GM18502 (cell line): ENCODE results near the gene NFATC3.

Source experiments
- ATAC-seq: cut with Tn5 transposase; IDR thresholded peaks from one replicate; pipeline ENCODE4 v1.9.1; 2021; ENCODE audit warnings: mild to moderate bottlenecking; ENCODE audit not compliant: unreplicated experiment, poor library complexity

Gene NFATC3

GRCh38 chr16:68242926-68243858, 158.0 kb downstream of the NFATC3 start:
- no peak for ATAC-seq

DNA sequence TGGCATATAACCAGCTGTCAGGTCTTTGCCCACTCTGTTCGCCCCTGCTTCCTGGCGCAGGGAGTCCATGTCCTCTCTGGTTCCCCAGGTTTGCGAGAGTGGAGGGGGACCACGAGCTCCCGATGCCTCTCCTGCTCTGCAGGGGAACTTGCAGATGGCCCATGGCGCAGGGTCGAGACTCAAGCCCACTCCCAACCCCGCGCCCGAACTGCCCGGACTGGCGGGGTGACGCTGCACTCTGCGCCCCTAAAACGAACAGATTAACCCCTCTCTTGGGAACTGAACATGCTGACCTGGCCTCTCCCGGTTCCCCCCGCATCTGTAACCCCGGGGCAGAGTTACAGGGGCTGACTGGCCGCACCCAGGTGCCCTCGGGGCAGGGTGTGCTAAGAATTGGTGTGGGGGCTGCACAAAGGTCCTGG, 159.3 kb downstream of the NFATC3 start:
- peak; percentile 1 for ATAC-seq

GRCh38 chr16:68244903-68245853, 160.0 kb downstream of the NFATC3 start, which contains the start of gene PLA2G15:
Gene PLA2G15 (plus strand): TSS chr16:68245373. CDS start chr16:68245427, 54 bp downstream.
- peak; percentile 84 for ATAC-seq

DNA sequence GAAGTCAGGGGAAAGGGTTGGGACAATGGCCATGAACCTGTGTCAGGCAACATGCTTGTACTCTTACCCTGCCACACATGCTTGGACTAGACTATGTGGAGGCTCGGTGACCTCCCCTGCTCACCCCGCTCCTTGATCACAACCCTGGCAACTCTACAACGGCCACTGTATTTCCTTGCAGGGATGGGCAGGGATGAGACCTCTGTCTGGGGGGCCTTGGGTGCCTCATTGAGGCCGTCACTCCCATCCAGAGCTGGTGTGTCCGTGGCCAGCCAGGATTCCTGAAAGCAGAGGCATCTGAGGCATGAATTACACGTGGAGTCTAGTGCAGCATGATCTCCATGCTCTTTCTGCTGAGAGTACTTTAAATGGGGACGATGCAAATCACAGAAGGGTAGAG, 161.0 kb downstream of the NFATC3 start:
- no peak for ATAC-seq

DNA sequence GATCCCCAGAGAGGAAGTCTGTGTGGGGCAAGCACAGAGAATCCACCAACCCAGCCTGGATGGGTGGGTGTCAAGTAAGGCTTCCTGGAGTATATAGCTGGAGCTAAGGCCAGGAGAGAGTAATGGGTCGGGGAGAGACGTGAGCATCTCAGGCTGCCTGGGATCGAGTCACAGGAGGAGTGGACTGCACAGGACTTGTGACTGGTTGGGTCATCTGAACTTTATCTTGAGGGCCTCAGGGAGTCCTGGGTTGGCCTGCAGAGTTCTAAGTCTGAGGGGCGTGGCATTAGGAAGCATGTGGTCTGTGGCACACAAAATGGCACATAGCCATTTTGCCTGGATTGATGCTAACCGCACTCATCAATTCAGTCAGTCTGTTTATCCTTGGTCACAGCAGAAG, 161.5 kb downstream of the NFATC3 start:
- no peak for ATAC-seq

DNA sequence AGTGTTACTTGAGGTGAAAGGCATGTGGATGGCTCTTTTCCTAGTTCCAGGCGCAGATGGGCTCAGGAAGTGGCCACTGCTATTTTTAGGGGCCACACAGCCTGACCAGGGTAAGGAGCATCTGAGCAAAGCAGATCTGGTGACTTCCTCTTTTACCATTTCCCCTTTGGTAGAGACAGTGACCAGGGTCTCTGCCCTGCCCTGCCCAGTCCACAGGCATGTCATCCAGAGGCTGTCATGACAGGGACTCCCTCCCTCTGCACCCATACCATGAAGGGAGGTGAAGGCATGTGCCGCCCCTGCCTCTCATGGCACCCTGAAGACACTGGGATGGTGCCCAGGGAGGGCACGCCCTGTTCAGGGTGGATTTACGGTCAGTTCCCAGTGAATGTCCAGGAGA, 162.2 kb downstream of the NFATC3 start:
- no peak for ATAC-seq

GRCh38 chr16:68247932-68248331, 162.8 kb downstream of the NFATC3 start:
- ATAC-seq: no peak

GRCh38 chr16:68249371-68249770, 164.2 kb downstream of the NFATC3 start:
- ATAC-seq: no peak

DNA sequence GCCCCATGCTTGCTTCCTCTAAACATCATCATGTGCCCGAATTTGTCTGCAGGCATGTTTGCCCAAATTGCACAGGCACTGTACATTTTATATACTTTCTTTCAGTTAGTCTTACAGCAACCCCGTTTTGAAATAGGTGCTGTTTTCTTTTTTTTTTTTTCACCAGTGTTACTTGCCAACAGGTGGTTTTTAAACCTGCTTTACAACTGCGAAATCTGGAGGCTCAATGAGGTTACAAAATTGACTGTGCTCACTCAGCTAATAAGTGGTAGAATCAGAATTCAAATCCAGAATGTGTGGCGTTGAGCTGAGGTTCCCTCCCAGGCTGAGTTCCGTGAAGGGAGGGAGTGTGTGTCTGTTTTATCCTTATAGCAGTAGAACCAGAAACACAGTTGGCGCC, 165.8 kb downstream of the NFATC3 start:
- ATAC-seq: no peak

GRCh38 chr16:68251832-68252231, 166.7 kb downstream of the NFATC3 start:
- no peak for ATAC-seq

DNA sequence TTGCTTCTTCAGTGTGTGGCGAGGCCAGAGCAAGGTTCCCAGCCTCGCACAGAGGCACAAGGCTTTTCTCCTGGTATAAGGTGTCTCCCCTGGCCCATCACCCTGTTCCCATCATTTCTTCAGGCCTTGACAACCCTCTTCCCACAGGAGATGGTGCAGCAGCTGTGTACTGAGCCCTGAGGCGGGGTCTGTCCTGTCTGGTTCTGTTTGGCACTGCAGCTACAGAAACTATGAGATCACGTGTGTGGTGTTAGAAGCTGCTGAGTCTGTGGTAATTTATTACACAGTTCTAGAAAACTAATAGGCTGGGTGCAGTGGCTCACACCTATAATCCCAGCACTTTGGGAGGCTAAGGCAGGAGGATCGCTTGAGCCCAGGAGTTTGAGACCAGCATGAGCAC, 167.2 kb downstream of the NFATC3 start:
- ATAC-seq: no peak

DNA sequence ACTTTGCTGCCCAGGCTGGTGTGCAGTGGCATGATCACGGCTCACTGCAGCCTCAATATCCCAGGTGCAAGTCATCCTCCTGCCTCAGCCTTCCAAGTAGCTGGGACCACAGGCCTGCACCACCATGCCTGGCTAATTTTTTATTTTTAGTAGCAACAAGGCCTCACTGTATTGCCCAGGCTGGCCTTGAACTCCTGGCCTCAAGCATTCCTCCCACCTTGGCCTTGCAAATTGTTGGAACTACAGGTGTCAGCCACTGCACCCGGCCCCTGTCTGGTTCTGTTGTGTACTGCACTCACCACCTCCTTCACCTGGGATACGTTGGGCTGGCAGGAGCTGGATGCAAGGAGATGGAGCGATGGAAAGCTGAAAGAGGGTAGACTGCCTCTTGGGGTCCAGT, 168.6 kb downstream of the NFATC3 start:
- ATAC-seq: no peak

DNA sequence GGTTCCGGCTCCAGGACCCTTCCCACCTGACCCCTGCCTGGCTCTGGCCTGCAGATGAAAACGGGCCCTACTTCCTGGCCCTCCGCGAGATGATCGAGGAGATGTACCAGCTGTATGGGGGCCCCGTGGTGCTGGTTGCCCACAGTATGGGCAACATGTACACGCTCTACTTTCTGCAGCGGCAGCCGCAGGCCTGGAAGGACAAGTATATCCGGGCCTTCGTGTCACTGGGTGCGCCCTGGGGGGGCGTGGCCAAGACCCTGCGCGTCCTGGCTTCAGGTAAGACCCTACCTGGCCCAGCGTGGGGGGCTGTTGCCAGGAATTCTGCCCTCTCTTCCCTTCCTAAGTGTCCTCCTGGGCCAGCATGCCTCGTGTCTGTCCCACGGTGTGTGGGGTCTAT, 170.5 kb downstream of the NFATC3 start:
- no peak for ATAC-seq

DNA sequence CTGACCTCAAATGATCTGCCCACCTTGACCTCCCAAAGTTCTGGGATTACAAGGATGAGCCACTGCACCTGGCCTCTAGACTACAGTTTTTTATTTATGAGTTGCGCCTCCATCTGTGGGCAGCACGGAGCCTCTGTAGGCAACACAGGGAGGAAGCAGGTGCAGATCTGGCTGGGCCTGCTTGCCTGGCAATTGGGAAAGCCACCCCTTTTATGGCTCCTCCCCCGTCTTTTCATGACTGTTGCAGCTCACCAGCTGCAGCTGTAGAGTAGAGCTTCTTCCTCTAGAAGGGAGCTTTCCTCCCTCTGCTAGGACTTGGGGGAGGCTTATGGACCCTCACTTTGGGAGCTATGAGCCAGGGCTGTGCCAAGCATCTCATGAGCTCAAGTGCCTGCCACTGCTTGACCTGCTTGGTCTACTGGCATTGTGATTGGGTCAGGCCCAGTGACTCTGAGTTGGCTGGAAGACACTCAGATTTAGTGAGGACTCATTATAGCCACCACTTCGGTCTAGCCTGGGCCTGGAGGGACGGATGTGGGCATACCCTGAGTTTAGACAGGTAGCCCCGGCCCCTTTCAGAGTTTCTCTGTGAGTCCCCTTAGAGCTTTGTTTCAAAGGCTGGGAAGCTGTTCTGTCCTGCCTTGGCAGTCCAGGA, 172.2 kb downstream of the NFATC3 start:
- ATAC-seq: no peak

DNA sequence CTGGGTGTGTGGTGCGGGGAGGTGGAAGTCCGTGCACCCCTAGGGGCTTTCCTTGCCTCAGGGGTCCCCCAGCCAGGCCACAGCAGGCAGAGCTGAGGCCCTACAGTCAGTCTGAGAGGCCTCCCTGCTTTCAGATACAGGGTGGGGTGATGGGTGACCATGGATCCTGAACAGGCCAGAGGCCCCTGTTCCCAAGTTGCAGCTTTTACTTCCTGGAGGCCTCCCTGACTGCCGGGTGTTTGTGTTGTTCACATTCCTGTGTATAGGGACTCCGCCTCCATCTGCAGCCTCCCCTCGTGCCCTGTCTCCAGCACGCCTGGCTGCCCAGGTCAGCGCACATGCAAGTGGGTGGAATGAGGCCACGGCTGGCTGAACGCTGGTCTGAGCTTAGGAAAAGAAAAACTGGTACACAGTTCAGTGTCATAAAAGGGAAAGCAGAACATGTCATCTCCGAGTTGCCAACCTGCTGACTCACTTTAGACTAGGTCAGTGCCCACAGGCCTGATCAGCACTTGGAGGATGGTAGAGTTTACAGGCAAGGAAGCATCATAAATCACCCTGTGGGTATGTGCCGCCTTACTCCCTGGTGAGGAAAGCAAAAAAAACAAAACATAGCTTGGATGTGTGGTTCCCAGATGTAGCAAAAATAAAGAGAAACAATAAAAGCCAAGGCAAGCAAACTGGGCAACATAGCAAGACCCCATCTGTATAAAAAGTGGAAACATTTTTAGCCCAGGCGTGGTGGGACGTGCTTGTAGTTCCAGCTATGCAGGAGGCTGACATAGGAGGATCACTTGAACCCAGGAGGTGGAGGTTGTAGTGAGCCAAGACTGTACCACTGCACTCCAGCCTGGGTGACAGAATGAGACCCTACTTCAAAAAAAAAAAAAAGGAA, 173.0 kb downstream of the NFATC3 start:
- ATAC-seq: no peak

- no peak for ATAC-seq
These were observed 174.0 kb downstream of the NFATC3 start for GRCh38 chr16:68259007-68259825.

DNA sequence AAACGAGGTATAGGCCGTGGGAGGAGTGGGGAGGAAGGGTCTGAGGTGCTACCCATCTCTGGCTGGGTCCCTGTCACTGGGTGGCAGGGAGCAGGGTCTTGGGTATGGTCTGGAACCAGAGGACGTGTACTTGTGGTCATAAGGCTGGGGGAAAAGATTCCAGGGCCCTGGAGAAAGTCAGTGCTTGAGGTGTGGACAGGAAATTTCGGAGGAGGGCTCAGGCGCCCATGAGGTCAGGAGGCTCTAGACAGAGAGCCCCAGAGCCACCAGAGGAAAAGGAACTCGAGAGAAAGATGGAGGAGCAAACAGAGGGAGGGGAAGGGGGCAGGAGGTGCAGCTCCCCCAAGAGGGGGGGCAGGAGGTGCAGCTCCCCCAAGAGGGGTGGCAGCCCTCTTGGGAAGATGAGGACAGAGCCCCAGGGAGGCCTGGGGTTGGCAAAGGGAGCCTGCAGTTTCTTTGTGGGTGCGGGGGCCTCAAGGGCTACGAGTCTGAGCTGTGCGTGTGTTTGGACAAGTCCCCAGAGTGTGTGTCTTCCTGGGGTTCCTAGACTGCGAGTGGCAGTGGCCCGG, 178.5 kb downstream of the NFATC3 start:
- no peak for ATAC-seq
